Measurements from ENCODE around the gene NXT1. TPM values are rescaled to one million over a fixed set of nuclear protein-coding genes. Genes with fewer than 3 reads are reported as not detected.
"Not testable (repeated sequence)": the region's sequence is repeated elsewhere in the genome, so short reads cannot be mapped to it uniquely, and the experiment has no call there.

The NXT1 gene
- total and polyA plus RNA-seq, 2 donors (not counting 1 experiment from before 2014, with no cell fraction given): 21.4 to 147 TPM

DNA sequence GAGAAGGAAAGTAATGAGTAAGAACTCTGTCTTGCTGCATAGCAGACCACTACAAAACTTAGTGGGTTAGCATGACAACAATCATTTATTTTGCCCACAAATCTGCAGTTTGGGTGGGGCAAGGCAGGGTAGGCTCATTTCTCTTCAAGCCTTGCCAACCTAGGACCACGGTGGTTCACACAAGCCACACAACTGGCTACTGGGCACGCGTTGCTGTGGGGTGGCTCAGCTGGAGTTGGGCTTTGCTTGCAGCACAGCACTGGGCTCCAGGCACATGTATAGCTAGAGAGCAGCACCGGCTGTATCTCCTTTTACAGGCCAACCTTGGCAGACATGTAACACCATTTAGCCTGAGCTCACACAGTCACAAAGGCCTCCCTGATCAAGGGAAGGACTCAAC is 4.6 kb upstream of the NXT1 start:
- CTCF ChIA-PET: interaction anchor here (0.6 to 1.6 kb wide), 4 partner anchors 12 to 653 kb away, joined by 3 to 6 read pairs (median 4); partner anchors contain the start of gene NAPB
- 97% methylated on average over 4 of the region's 4 CpGs for WGBS (ENCODE audit: insufficient coverage)

DNA sequence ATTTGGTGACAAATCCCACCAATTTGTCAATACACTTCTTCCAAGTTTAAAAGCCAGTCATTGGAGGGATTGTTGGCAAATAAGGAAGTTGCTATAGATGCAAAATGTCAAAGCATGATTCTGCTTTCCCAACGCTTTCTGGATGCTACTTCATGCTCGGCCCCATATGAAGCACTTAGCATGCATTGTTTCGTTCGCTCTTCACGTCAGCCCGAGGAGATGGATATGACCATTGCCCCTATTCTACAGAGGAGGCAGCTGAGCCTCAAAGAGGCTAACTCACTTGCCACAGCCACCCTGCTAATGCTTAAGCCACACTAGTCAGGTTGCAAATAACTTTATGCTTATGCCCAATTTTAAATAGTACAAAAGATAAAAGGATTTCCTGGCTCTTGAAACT is 2.8 kb upstream of the NXT1 start:
- H3K27me3 Mint-ChIP-seq: no peaks in the 10 kb centered on the region
- no peak overlapping the region for H3K27ac ChIP-seq (ENCODE audit: low read length in 2 of 2)
- peak overlapping the region; percentile 2 for H3K27ac Mint-ChIP-seq
- peaks cover 4% of the 10 kb centered on the region for H4K20me1 ChIP-seq (ENCODE audit: control insufficient read depth, insufficient read depth, low read length, poor library complexity, severe bottlenecking)
- peaks cover 26% of the 10 kb centered on the region for H3K4me1 Mint-ChIP-seq
- DNase-seq (no peak), ATAC-seq (ENCODE audit: low read depth) (no peak)
- no peak overlapping the region for H3K4me3 ChIP-seq (ENCODE audit: control extremely low read depth in 1 of 5, extremely low read depth in 1 of 5, insufficient read depth in 1 of 5, low read depth in 2 of 5, low read length in 4 of 5)
- 98% methylated on average over 6 of the region's 6 CpGs for WGBS (ENCODE audit: insufficient coverage)
- H3K36me3 ChIP-seq (replicated peaks in 1 of 2; ENCODE audit: control extremely low read depth in 1 of 2, control insufficient read depth in 1 of 2, extremely low read depth in 1 of 2, insufficient read depth in 2 of 2, low read length in 1 of 2): no peaks in the 10 kb centered on the region
- ChIA-PET CTCF (interaction anchor here (1.6 kb wide), 1 partner anchor 10 kb away, joined by 6 read pairs; no protein-coding TSS in a partner anchor), POLR2A (no interaction called here)
- peaks cover 21% of the 10 kb centered on the region for H3K79me2 ChIP-seq (ENCODE audit: control insufficient read depth, insufficient read depth, low read length)
- H3K9me3 Mint-ChIP-seq (ENCODE audit: insufficient read depth): no peaks in the 10 kb centered on the region
- peak overlapping the region; percentile 3 for H3K4me3 Mint-ChIP-seq
- no peak overlapping the region for H3K4me2 ChIP-seq (replicated peaks; ENCODE audit: low read depth, low read length, poor library complexity, severe bottlenecking)
- no peak for TF ChIP-seq EZH2 (IDR thresholded peaks at IDR 0.05; ENCODE audit: borderline replicate concordance, insufficient read depth, low read depth, low read length, poor library complexity, severe bottlenecking)
- TF ChIP-seq, protein P1, sequence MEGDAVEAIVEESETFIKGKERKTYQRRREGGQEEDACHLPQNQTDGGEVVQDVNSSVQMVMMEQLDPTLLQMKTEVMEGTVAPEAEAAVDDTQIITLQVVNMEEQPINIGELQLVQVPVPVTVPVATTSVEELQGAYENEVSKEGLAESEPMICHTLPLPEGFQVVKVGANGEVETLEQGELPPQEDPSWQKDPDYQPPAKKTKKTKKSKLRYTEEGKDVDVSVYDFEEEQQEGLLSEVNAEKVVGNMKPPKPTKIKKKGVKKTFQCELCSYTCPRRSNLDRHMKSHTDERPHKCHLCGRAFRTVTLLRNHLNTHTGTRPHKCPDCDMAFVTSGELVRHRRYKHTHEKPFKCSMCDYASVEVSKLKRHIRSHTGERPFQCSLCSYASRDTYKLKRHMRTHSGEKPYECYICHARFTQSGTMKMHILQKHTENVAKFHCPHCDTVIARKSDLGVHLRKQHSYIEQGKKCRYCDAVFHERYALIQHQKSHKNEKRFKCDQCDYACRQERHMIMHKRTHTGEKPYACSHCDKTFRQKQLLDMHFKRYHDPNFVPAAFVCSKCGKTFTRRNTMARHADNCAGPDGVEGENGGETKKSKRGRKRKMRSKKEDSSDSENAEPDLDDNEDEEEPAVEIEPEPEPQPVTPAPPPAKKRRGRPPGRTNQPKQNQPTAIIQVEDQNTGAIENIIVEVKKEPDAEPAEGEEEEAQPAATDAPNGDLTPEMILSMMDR (IDR thresholded peaks at IDR 0.05): no peak
- H3K9ac ChIP-seq (ENCODE audit: low read length): no peak overlapping the region
- intact Hi-C loops (cut with micrococcal nuclease): loop anchor here (2.0 to 5.0 kb wide), 2 partner anchors 15 to 260 kb away; partner anchors contain the start of genes CST9 and GZF1
- H2AFZ ChIP-seq (ENCODE audit: insufficient read depth, low read depth, low read length, poor library complexity, severe bottlenecking): no peak overlapping the region
- peaks cover 17 to 23% of the 10 kb centered on the region in 2 donors for H3K4me1 ChIP-seq (ENCODE audit: control insufficient read depth in 2 of 2, insufficient read depth in 2 of 2, low read length in 2 of 2)
- H3K9me3 ChIP-seq (ENCODE audit: control extremely low read depth in 1 of 3, control insufficient read depth in 2 of 3, insufficient read depth in 1 of 3, low read length in 2 of 3): peaks cover 0 to 3% (median 0%) of the 10 kb centered on the region in 3 donors
- H3K27me3 ChIP-seq (replicated peaks in 1 of 4; ENCODE audit: control extremely low read depth in 1 of 4, control insufficient read depth in 3 of 4, insufficient read depth in 4 of 4, low read length in 3 of 4): no peaks in the 10 kb centered on the region

More for the DNA sequence above, 4.6 kb upstream of the NXT1 start:
- peaks cover 7 to 9% of the 10 kb centered on the region in 2 donors for H3K4me1 ChIP-seq (ENCODE audit: control insufficient read depth in 2 of 2, insufficient read depth in 2 of 2, low read length in 2 of 2)
- Mint-ChIP-seq H3K9me3 (ENCODE audit: insufficient read depth) (no peaks in the 10 kb centered on the region), H3K27ac (no peak overlapping the region), H3K27me3 (peaks cover 4% of the 10 kb centered on the region), H3K4me3 (no peak overlapping the region), H3K4me1 (peaks cover 13% of the 10 kb centered on the region)
- no peak overlapping the region for H3K27ac ChIP-seq (ENCODE audit: low read length in 2 of 2)
- no peak for TF ChIP-seq EZH2 (IDR thresholded peaks at IDR 0.05; ENCODE audit: borderline replicate concordance, insufficient read depth, low read depth, low read length, poor library complexity, severe bottlenecking)
- peaks cover 0 to 3% (median 0%) of the 10 kb centered on the region in 3 donors for H3K9me3 ChIP-seq (ENCODE audit: control extremely low read depth in 1 of 3, control insufficient read depth in 2 of 3, insufficient read depth in 1 of 3, low read length in 2 of 3)
- no peak overlapping the region for H3K4me3 ChIP-seq (ENCODE audit: control extremely low read depth in 1 of 5, extremely low read depth in 1 of 5, insufficient read depth in 1 of 5, low read depth in 2 of 5, low read length in 4 of 5)
- H3K79me2 ChIP-seq (ENCODE audit: control insufficient read depth, insufficient read depth, low read length): peaks cover 3% of the 10 kb centered on the region
- no peak for ATAC-seq (ENCODE audit: low read depth)
- H3K27me3 ChIP-seq (replicated peaks in 1 of 4; ENCODE audit: control extremely low read depth in 1 of 4, control insufficient read depth in 3 of 4, insufficient read depth in 4 of 4, low read length in 3 of 4): no peaks in the 10 kb centered on the region
- POLR2A ChIA-PET: no interaction called here
- DNase-seq: no peak
- H2AFZ ChIP-seq (ENCODE audit: insufficient read depth, low read depth, low read length, poor library complexity, severe bottlenecking): no peak overlapping the region
- no peak overlapping the region for H3K4me2 ChIP-seq (replicated peaks; ENCODE audit: low read depth, low read length, poor library complexity, severe bottlenecking)
- no peak overlapping the region for H3K9ac ChIP-seq (ENCODE audit: low read length)
- no peaks in the 10 kb centered on the region for H4K20me1 ChIP-seq (ENCODE audit: control insufficient read depth, insufficient read depth, low read length, poor library complexity, severe bottlenecking)
- intact Hi-C loops (cut with micrococcal nuclease): loop anchor here (5.0 kb wide), 1 partner anchor 261 kb away; the partner anchor contains the start of gene CST9
- no peaks in the 10 kb centered on the region for H3K36me3 ChIP-seq (replicated peaks in 1 of 2; ENCODE audit: control extremely low read depth in 1 of 2, control insufficient read depth in 1 of 2, extremely low read depth in 1 of 2, insufficient read depth in 2 of 2, low read length in 1 of 2)

DNA sequence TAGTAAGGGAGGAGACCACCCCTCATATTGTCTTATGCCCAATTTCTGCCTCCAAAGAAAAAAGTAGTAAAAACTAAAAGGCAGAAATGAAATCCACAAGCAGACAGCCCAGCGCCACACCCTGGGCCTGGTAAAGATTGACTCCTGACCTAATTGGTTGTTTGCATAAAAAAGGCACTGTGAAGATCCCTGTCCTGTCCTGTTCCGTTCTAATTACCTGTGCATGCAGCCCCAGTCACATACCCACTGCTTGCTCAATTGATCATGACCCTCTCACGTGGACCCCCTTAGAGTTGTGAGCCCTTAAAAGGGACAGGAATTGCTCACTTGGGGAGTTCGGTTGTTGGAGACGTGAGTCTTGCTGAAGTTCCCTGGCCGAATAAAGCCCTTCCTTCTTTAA is 2.1 kb upstream of the NXT1 start:
- ChIA-PET POLR2A (interaction anchor here (2.3 kb wide), 1 partner anchor 73 kb away, joined by 18 read pairs; the partner anchor contains the start of gene NAPB), CTCF (interaction anchor here (1.7 to 3.3 kb wide), 6 partner anchors 8 to 98 kb away, joined by 5 to 36 read pairs (median 12); partner anchors contain the start of gene NAPB)
- peaks cover 19 to 23% of the 10 kb centered on the region in 2 donors for H3K4me1 ChIP-seq (ENCODE audit: control insufficient read depth in 2 of 2, insufficient read depth in 2 of 2, low read length in 2 of 2)
- H3K27me3 Mint-ChIP-seq; H3K4me3 ChIP-seq (ENCODE audit: control extremely low read depth in 1 of 5, extremely low read depth in 1 of 5, insufficient read depth in 1 of 5, low read depth in 2 of 5, low read length in 4 of 5); H3K4me2 ChIP-seq (replicated peaks; ENCODE audit: low read depth, low read length, poor library complexity, severe bottlenecking); H3K9me3 ChIP-seq (ENCODE audit: control extremely low read depth in 1 of 3, control insufficient read depth in 2 of 3, insufficient read depth in 1 of 3, low read length in 2 of 3); H3K4me3 Mint-ChIP-seq; H3K36me3 ChIP-seq (replicated peaks in 1 of 2; ENCODE audit: control extremely low read depth in 1 of 2, control insufficient read depth in 1 of 2, extremely low read depth in 1 of 2, insufficient read depth in 2 of 2, low read length in 1 of 2); H3K27me3 ChIP-seq (replicated peaks in 1 of 4; ENCODE audit: control extremely low read depth in 1 of 4, control insufficient read depth in 3 of 4, insufficient read depth in 4 of 4, low read length in 3 of 4); H4K20me1 ChIP-seq (ENCODE audit: control insufficient read depth, insufficient read depth, low read length, poor library complexity, severe bottlenecking); H3K9ac ChIP-seq (ENCODE audit: low read length); ATAC-seq (ENCODE audit: low read depth); H2AFZ ChIP-seq (ENCODE audit: insufficient read depth, low read depth, low read length, poor library complexity, severe bottlenecking); DNase-seq; H3K9me3 Mint-ChIP-seq (ENCODE audit: insufficient read depth): not testable (repeated sequence)
- WGBS (ENCODE audit: insufficient coverage): 81% methylated on average over 6 of the region's 6 CpGs
- intact Hi-C loops (cut with micrococcal nuclease): loop anchor here (2.0 to 5.0 kb wide), 2 partner anchors 14 to 259 kb away; partner anchors contain the start of genes CST9 and GZF1
- H3K4me1 Mint-ChIP-seq: peaks cover 28% of the 10 kb centered on the region
- H3K27ac Mint-ChIP-seq: peak overlapping the region; percentile 41
- H3K27ac ChIP-seq (ENCODE audit: low read length in 2 of 2): peak overlapping the region in 1 of 2 donors; percentile 96
- peaks cover 28% of the 10 kb centered on the region for H3K79me2 ChIP-seq (ENCODE audit: control insufficient read depth, insufficient read depth, low read length)

All from B cell (primary cell).